ENCODE measurements around the gene RNF14.
A peak's percentile ranks its signal among the peaks of the same experiment; 100 is the strongest.

Gene RNF14

DNA sequence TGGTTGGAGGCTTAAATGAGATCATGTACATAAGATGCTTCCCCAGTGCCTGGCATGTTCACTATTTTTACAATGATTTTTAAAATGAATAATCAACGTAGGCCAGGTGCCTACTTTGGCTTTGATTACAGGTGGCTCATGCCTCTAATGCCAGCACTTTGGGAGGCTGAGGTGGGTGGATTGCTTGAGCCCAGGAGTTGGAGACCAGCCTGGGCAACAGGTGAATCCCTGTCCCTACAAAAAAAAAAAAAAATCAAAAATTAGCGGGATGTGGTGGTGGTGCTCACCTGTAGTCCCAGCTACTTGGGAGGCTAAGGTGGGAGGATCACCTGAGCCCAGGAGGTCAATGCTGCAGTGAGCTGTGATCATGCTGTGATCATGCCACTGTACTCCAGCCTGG, 20.1 kb upstream of the RNF14 start:
- TF ChIP-seq, protein P1, sequence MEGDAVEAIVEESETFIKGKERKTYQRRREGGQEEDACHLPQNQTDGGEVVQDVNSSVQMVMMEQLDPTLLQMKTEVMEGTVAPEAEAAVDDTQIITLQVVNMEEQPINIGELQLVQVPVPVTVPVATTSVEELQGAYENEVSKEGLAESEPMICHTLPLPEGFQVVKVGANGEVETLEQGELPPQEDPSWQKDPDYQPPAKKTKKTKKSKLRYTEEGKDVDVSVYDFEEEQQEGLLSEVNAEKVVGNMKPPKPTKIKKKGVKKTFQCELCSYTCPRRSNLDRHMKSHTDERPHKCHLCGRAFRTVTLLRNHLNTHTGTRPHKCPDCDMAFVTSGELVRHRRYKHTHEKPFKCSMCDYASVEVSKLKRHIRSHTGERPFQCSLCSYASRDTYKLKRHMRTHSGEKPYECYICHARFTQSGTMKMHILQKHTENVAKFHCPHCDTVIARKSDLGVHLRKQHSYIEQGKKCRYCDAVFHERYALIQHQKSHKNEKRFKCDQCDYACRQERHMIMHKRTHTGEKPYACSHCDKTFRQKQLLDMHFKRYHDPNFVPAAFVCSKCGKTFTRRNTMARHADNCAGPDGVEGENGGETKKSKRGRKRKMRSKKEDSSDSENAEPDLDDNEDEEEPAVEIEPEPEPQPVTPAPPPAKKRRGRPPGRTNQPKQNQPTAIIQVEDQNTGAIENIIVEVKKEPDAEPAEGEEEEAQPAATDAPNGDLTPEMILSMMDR (conservative IDR thresholded peaks at IDR 0.05; ENCODE audit: low read depth, low read length) = no peak
- DNase-seq (ENCODE audit: low read depth) = no peak
- H3K4me3 ChIP-seq (ENCODE audit: low read depth, low read length) = no peak overlapping the region

DNA sequence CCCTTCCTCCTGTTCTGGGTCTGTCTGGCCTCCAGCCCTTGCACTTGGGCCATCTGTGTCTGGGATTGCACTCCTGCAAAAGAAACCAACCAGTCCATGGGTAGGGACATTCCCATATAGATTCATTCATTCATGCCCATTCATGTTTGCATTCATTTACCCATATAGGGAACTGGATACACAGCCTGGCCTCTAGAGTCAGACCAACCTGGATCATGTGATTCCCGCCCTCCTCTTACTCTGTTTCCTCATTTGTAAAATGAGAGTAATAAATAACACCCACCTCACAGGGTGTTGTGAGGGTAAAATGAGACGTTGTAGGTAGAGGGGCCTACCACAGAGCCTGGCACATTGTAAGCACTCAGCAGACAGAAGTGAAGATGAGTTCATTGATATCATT, 19.4 kb upstream of the RNF14 start:
- no peak overlapping the region for H3K4me3 ChIP-seq (ENCODE audit: low read depth, low read length)
- no peak for DNase-seq (ENCODE audit: low read depth)
- TF ChIP-seq, protein P1 (conservative IDR thresholded peaks at IDR 0.05; ENCODE audit: low read depth, low read length) = no peak

DNA sequence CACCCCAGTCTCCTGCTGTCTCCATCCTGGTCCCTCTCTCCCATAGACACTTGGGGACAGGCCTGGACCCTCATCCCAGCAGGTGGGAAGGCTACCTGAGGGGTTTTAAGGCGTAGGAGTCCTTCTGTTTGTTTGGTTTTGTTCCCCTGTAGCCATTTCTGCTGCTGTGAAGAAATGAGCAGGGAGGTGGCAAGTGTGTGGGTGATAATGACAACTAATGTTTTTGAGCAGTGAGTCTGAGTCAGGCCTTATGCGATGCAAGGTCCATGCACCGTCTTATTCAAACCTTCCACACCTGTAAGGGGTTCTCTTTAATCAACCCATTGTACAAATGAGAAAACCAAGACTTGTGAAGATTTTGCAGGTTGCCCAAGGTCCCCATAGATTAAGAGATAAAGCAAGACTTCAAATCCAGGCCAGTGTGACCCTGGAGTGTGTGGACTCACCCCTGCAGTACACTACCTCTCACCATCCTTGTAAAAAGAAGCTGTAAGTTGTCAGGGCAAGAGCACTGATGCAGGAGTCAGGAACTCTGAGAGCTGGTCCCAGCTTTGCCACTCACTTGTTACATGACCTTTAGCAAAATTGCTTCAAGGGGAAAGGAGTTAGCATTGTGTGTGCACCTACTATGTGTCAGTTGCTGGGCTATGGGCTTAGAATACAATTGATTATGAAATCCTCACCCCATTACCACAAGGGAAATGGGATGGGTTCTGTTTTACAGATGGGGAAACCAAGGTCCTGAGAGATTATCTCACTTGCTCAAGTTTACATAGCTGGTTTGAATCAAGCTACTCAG, 18.5 kb upstream of the RNF14 start:
- no peak overlapping the region for H3K4me3 ChIP-seq (ENCODE audit: low read depth, low read length)
- no peak for DNase-seq (ENCODE audit: low read depth)
- TF ChIP-seq, protein P1 (conservative IDR thresholded peaks at IDR 0.05; ENCODE audit: low read depth, low read length) = no peak

DNA sequence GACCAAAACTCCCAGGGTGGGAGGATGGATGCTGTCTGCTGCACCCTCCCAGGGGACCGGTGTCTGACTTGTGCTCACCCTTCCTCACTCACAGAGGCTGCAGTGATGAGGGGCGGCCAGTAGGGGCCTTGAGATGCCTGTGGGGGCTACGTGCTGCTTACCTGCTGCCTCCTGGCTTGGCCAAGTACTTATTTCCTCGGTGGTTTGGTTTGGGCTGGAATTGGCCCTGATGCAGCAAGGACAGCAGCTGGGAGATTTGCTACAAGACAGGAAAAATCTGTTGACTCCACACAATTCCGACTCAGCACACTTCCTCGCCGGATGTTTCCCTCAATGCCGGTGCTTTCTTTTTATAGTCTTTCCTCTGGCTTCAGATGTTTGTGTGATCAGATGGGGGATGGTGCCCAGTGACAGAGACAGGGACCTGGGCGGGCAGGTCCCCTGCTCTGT, 17.5 kb upstream of the RNF14 start:
- TF ChIP-seq, protein P1 (conservative IDR thresholded peaks at IDR 0.05; ENCODE audit: low read depth, low read length) = peak; percentile 68
- no peak overlapping the region for H3K4me3 ChIP-seq (ENCODE audit: low read depth, low read length)
- peak; percentile 26 for DNase-seq (ENCODE audit: low read depth)

DNA sequence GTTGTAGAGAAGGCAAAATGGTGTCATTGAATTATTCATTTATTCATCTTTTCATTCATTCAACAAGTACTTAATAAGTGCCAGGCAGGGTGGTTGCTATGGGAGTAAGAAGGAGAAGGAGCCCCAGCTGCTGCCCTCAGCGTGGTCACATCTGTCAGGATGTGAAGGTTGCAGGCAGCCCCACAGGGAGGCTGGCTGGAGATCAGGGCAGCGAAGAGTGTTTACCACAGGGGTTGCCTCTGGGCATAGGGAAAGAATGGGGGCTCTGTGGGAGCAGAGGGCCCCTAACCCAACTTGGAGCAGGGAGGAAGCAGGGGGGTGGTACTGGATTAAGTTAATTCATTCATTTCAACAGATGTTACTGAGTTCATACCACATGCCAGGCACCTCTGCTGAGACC, 16.9 kb upstream of the RNF14 start:
- H3K4me3 ChIP-seq (ENCODE audit: low read depth, low read length) = no peak overlapping the region
- no peak for DNase-seq (ENCODE audit: low read depth)
- TF ChIP-seq, protein P1 (conservative IDR thresholded peaks at IDR 0.05; ENCODE audit: low read depth, low read length) = no peak

DNA sequence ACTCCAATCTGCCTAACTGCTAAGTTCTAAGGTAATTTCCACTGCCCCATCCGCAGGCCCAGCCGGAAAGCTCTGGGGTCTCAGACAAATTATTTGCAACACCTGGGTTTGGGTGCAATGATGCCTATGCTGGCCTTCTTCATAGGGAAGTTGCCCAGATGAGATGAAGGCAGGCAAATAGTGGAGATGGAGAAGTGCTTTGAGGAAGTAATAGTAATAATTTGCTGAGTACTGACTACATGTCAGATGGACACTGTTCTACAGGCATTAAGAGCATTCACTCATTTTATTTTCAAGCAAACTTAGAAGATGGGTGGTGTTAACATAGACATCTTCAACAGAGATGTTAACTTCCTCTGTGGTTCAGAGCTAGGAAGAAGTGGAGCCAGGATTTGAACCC, 14.7 kb upstream of the RNF14 start:
- no peak overlapping the region for H3K4me3 ChIP-seq (ENCODE audit: low read depth, low read length)
- TF ChIP-seq, protein P1 (conservative IDR thresholded peaks at IDR 0.05; ENCODE audit: low read depth, low read length) = no peak
- DNase-seq (ENCODE audit: low read depth) = no peak
